T-cell (primary cell): Measurements from ENCODE around the gene SGSM1. TPM values are rescaled to one million over a fixed set of nuclear protein-coding genes. Genes with fewer than 3 reads are reported as not detected.

Source experiments
- ATAC-seq, 4 experiments: fragments of 200-7000 bp in 3 of 4; fragments of 150-1000 bp in 1 of 4; cut with Tn5 transposase; replicated peaks in 1 of 4; 1 replicate in 3 of 4; 2 replicates in 1 of 4; pipeline ENCODE4 v1.10.0; 2021; ENCODE audit warnings: moderate library complexity in 3 of 4, mild to moderate bottlenecking in 2 of 4, moderate number of reproducible peaks in 1 of 4
- CTCF ChIA-PET, 2 donors: fragments of 300-600 bp; sonication (Branson Sonifier 250); formaldehyde crosslinking; loops; one replicate each; lab custom pipeline; 2022; ENCODE audit warnings: antibody characterized with exemption in 2 of 2; lab: Charles Lee
- POLR2A ChIA-PET, 2 donors: fragments of 300-600 bp; sonication (Branson Sonifier 250); formaldehyde crosslinking; loops; one replicate each; lab custom pipeline; 2022; ENCODE audit warnings: antibody characterized with exemption in 2 of 2; lab: Charles Lee
- DNase-seq, 35 experiments: peaks; one replicate each; pipeline versions ENCODE4 v3.0.0 to v3.0.0-alpha.2; 2013 to 2023
- H3K27ac ChIP-seq: one replicate; pipeline ENCODE4 v1.5.1; 2013; ENCODE audit warnings: low read length
- H3K27me3 ChIP-seq, 2 experiments: replicated peaks in 1 of 2; 1 replicate in 1 of 2; 2 replicates in 1 of 2; pipeline versions ENCODE4 v1.6.1 to v1.7.0; 2013; ENCODE audit warnings: low read length in 1 of 2, mixed read lengths in 1 of 2; ENCODE audit not compliant: control insufficient read depth in 2 of 2, insufficient read depth in 2 of 2; ENCODE audit errors: extremely low read depth in 1 of 2
- H3K36me3 ChIP-seq, 2 donors: 1 replicate in 1 of 2; 2 replicates in 1 of 2; pipeline versions ENCODE4 v1.6.1 to v1.7.0; 2013; ENCODE audit warnings: low read length in 1 of 2; ENCODE audit not compliant: control insufficient read depth in 2 of 2, insufficient read depth in 1 of 2; ENCODE audit errors: extremely low read depth in 1 of 2
- H3K4me1 ChIP-seq, 2 experiments: 1 replicate in 1 of 2; 2 replicates in 1 of 2; pipeline versions ENCODE4 v1.6.1 to v1.7.0; 2013; ENCODE audit warnings: low read length in 2 of 2, mixed read lengths in 1 of 2; ENCODE audit not compliant: insufficient read depth in 2 of 2, control insufficient read depth in 1 of 2; ENCODE audit errors: extremely low read depth in 1 of 2
- H3K4me3 ChIP-seq, 2 donors: 1 replicate in 1 of 2; 2 replicates in 1 of 2; pipeline versions ENCODE4 v1.5.1 to v1.7.0; 2013; ENCODE audit warnings: mild to moderate bottlenecking in 2 of 2, low read length in 1 of 2, moderate library complexity in 1 of 2; ENCODE audit not compliant: control insufficient read depth in 1 of 2; ENCODE audit errors: extremely low read depth in 1 of 2
- H3K9me3 ChIP-seq: 2 replicates; pipeline ENCODE4 v1.7.0; 2013
- H3K27ac Mint-ChIP-seq, 2 donors: one replicate each; pipeline ENCODE4 v1.8.0; 2020 to 2021; ENCODE audit warnings: mild to moderate bottlenecking in 2 of 2, mixed read lengths in 2 of 2
- H3K27me3 Mint-ChIP-seq, 2 donors: one replicate each; pipeline ENCODE4 v1.8.0; 2021 to 2022; ENCODE audit warnings: mixed read lengths in 2 of 2
- H3K36me3 Mint-ChIP-seq: one replicate; pipeline ENCODE4 v1.8.0; 2021; ENCODE audit warnings: mixed read lengths
- H3K4me1 Mint-ChIP-seq, 3 donors: one replicate each; pipeline ENCODE4 v1.8.0; 2020 to 2022; ENCODE audit warnings: mixed read lengths in 3 of 3, mild to moderate bottlenecking in 1 of 3
- H3K4me3 Mint-ChIP-seq, 3 donors: one replicate each; pipeline ENCODE4 v1.8.0; 2020 to 2022; ENCODE audit warnings: mild to moderate bottlenecking in 3 of 3, mixed read lengths in 3 of 3, moderate library complexity in 3 of 3
- H3K9me3 Mint-ChIP-seq, 3 donors: one replicate each; pipeline ENCODE4 v1.8.0; 2020 to 2022; ENCODE audit warnings: mixed read lengths in 3 of 3
- WGBS: methylation state at CpG from one replicate; pipeline ENCODE4 v1.1.5; 2013; ENCODE audit warnings: missing lambda C conversion rate; ENCODE audit not compliant: insufficient coverage; 5-methylcytosine and 5-hydroxymethylcytosine counted together
- total RNA-seq, 35 experiments: library from RNA in 6 of 35; stranded (reverse) in 6 of 35; fragments of 120-200 nt in 1 of 35; gene quantifications; one replicate each; pipeline versions ENCODE4 v1.2.1 to v1.2.4 and lab custom pipeline; 2013 to 2026

SGSM1 gene
- total RNA-seq, 5 donors from 2014 or later (not counting 1 experiment from before 2014, with no cell fraction given): 0.82 to 2.1 (median 1.7) TPM

DNA sequence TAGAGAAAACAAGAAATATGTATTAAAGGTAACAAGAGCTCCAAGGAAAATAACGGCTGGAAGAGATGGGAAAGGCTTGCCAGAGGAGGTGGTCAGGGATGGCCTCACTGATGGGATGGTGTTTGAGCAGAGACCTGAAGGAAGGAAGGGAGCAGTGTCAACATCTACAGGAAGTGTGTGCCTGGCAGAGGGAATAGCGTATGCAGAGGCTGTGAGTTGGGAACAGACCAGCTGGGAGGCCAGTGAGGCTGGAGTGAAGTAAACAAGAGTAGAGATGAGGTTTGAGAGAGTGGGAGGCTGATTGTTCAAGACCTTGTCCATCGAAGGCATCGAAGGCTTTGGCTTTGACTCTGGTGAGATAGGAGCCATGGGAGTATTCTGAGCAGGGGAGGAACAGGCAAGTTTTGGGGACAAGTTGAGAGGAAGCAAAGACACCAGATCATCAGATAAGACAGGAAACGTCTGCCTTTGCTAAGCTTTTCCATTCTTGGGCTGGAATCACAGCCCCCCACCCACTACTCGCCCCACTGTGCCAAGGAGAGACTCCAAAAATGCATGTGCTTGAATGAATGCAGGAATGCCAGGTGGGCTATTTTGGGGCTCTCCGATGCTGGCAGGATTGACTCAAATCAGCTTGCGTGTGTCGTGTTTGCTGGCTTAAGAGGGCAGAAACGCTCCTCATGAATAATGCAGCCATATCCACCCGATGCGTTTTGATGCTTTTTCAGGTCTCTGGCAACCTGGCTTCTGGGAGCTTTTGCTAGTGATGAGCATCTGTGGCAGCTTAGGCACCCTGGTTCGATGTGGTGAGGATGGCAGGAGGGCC lies 7.2 kb downstream of the SGSM1 start:
- no peak for ATAC-seq
- CTCF ChIA-PET: no interaction called here

DNA sequence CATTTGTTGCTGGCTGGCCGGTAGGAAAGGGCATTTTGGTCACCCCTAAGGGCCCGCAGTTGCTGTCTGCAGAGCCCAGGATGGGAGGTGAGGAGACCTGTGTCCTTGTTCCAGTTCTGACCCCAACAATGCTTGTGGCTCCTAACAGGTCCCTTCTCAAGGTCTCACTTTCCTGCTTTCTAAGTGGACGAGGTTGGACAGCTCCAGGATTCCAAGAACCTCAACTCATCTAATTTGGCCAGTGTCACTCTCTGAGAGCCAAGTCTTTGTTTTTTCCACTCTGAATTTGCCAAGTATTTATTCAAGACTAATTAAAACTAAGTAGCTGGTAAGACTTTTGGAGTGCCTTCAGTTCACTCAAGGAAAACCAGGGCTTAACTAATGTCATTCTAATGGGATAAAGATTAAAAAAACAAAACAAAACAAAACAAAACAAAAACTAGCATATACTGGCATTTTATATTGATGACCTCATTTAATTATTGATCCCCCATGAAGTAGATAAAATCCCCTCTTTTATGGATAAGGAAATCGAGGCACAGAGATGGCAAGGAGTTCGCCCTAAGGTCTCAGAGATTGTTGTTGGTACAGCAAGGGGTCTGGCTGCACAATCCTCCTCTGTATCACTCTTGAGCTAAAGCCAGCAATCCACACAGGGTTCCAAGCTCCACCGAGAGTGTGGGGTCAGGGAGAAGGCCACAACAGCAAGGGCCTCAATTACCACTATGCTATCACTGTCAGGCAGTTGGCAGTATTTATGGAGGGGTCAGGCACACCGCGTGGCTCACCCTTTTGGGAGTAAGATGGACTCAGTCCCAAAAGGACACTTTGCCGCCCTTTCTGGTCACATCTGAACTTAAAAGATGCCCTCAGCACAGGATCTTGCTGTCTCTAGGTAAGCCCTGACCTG lies 8.1 kb downstream of the SGSM1 start:
- Mint-ChIP-seq H3K4me3 (no peak overlapping the region), H3K36me3 (peaks cover 19% of the 10 kb centered on the region), H3K27ac (no peak overlapping the region), H3K9me3 (peaks cover 0 to 19% (median 13%) of the 10 kb centered on the region in 3 donors), H3K4me1 (peaks cover 5 to 19% (median 12%) of the 10 kb centered on the region in 3 donors), H3K27me3 (no peaks in the 10 kb centered on the region)
- POLR2A ChIA-PET: no interaction called here
- Histone ChIP-seq H3K36me3 (no peaks in the 10 kb centered on the region), H3K4me1 (no peaks in the 10 kb centered on the region), H3K4me3 (no peak overlapping the region), H3K27me3 (peaks cover 0 to 3% of the 10 kb centered on the region in 2 experiments), H3K27ac (no peak overlapping the region), H3K9me3 (peaks cover 2% of the 10 kb centered on the region)
- ATAC-seq: no peak
- WGBS: 93% methylated on average over 5 of the region's 9 CpGs
- DNase-seq: no peak
- CTCF ChIA-PET: no interaction called here

More for the DNA sequence above, 7.2 kb downstream of the SGSM1 start:
- H3K27me3 Mint-ChIP-seq: no peaks in the 10 kb centered on the region
- 70% methylated on average over 10 of the region's 13 CpGs for WGBS
- H3K4me3 ChIP-seq: no peak overlapping the region
- peaks cover 0 to 3% of the 10 kb centered on the region in 2 experiments for H3K27me3 ChIP-seq
- no peak overlapping the region for H3K27ac ChIP-seq
- peaks cover 2% of the 10 kb centered on the region for H3K9me3 ChIP-seq
- no peak overlapping the region for H3K4me3 Mint-ChIP-seq
- no peak for DNase-seq
- POLR2A ChIA-PET: no interaction called here
- peaks cover 0 to 19% (median 13%) of the 10 kb centered on the region in 3 donors for H3K9me3 Mint-ChIP-seq
- H3K36me3 ChIP-seq: no peaks in the 10 kb centered on the region
- peaks cover 5 to 21% (median 17%) of the 10 kb centered on the region in 3 donors for H3K4me1 Mint-ChIP-seq
- H3K4me1 ChIP-seq: no peaks in the 10 kb centered on the region
- H3K27ac Mint-ChIP-seq: no peak overlapping the region
- H3K36me3 Mint-ChIP-seq: peaks cover 19% of the 10 kb centered on the region

GRCh38 chr22:24816806-24817205 lies 10.8 kb downstream of the SGSM1 start:
- no peak overlapping the region for H3K4me3 Mint-ChIP-seq
- DNase-seq (no peak), ATAC-seq (no peak)
- H3K4me3 ChIP-seq: no peak overlapping the region
- POLR2A ChIA-PET: interaction anchor here in 1 of 2 donors (0.7 kb wide), 1 partner anchor 27 kb away, joined by 3 read pairs; no protein-coding TSS in a partner anchor
- H3K36me3 ChIP-seq: no peaks in the 10 kb centered on the region
- peaks cover 0 to 3% of the 10 kb centered on the region in 2 experiments for H3K27me3 ChIP-seq
- peaks cover 0 to 8% (median 3%) of the 10 kb centered on the region in 3 donors for H3K4me1 Mint-ChIP-seq
- H3K36me3 Mint-ChIP-seq: peaks cover 22% of the 10 kb centered on the region
- CTCF ChIA-PET: interaction anchor here in 1 of 2 donors (0.5 kb wide), 1 partner anchor 47 kb away, joined by 3 read pairs; no protein-coding TSS in a partner anchor
- no peaks in the 10 kb centered on the region for H3K4me1 ChIP-seq
- H3K27ac ChIP-seq: no peak overlapping the region
- 91% methylated on average over 4 of the region's 4 CpGs for WGBS
- H3K9me3 Mint-ChIP-seq: peaks cover 0 to 19% (median 13%) of the 10 kb centered on the region in 3 donors
- H3K9me3 ChIP-seq: peaks cover 2% of the 10 kb centered on the region
- H3K27me3 Mint-ChIP-seq: no peaks in the 10 kb centered on the region
- no peak overlapping the region for H3K27ac Mint-ChIP-seq

GRCh38 chr22:24819487-24819886 lies 13.5 kb downstream of the SGSM1 start:
- no peak for DNase-seq
- peaks cover 0 to 6% of the 10 kb centered on the region in 2 experiments for H3K27me3 ChIP-seq
- Mint-ChIP-seq H3K27me3 (peaks cover 0 to 5% of the 10 kb centered on the region in 2 donors), H3K36me3 (peaks cover 18% of the 10 kb centered on the region), H3K27ac (no peak overlapping the region), H3K4me3 (no peak overlapping the region), H3K9me3 (peaks cover 0 to 15% (median 13%) of the 10 kb centered on the region in 3 donors), H3K4me1 (no peaks in the 10 kb centered on the region)
- 0% methylated on average over 1 of the region's 2 CpGs for WGBS
- H3K4me1 ChIP-seq: no peaks in the 10 kb centered on the region
- POLR2A ChIA-PET: no interaction called here
- CTCF ChIA-PET: no interaction called here
- H3K4me3 ChIP-seq: no peak overlapping the region
- H3K27ac ChIP-seq: no peak overlapping the region
- H3K36me3 ChIP-seq: no peaks in the 10 kb centered on the region
- peaks cover 2% of the 10 kb centered on the region for H3K9me3 ChIP-seq
- no peak for ATAC-seq

- Mint-ChIP-seq H3K9me3 (peaks cover 0 to 12% (median 10%) of the 10 kb centered on the region in 3 donors), H3K4me3 (no peak overlapping the region), H3K36me3 (peaks cover 16% of the 10 kb centered on the region), H3K27me3 (peaks cover 0 to 5% of the 10 kb centered on the region in 2 donors), H3K4me1 (no peaks in the 10 kb centered on the region), H3K27ac (no peak overlapping the region)
- ATAC-seq: no peak
- ChIA-PET POLR2A (no interaction called here), CTCF (no interaction called here)
- no peaks in the 10 kb centered on the region for H3K4me1 ChIP-seq
- no peak for DNase-seq
- peaks cover 2% of the 10 kb centered on the region for H3K9me3 ChIP-seq
- 44% methylated on average over 2 of the region's 10 CpGs for WGBS
- peaks cover 0 to 6% of the 10 kb centered on the region in 2 experiments for H3K27me3 ChIP-seq
- H3K36me3 ChIP-seq: no peaks in the 10 kb centered on the region
- H3K4me3 ChIP-seq: no peak overlapping the region
- no peak overlapping the region for H3K27ac ChIP-seq
Measured at GRCh38 chr22:24819911-24820461, 14.0 kb downstream of the SGSM1 start.

DNA sequence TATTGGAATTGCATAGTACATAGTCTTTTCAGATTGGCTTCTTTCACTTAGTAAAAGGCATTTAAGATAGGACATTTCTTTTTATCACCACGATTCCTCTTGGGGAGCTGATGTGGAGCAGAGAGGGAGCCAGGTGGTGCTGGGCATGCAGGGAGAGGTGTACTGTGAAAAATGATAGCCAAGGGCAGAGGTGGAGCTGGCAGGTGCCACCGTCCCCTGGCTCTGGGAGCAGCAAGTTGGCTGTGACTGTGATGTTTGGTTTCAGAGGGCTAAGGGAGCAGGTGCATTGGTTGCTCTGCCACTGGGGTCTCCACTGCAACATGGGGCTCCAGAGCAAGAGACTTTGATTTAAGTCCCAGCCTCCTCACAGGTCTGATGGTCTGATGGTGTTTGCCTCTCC lies 16.5 kb downstream of the SGSM1 start:
- H3K9me3 ChIP-seq: no peaks in the 10 kb centered on the region
- no peak overlapping the region for H3K27ac Mint-ChIP-seq
- ATAC-seq: no peak

More for the DNA sequence above, 16.5 kb downstream of the SGSM1 start:
- Histone ChIP-seq H3K4me1 (no peaks in the 10 kb centered on the region), H3K36me3 (no peaks in the 10 kb centered on the region), H3K27me3 (peaks cover 0 to 4% of the 10 kb centered on the region in 2 experiments), H3K4me3 (no peak overlapping the region), H3K27ac (no peak overlapping the region)
- H3K4me1 Mint-ChIP-seq: no peaks in the 10 kb centered on the region
- ChIA-PET CTCF (interaction anchor here in 1 of 2 donors (0.6 kb wide), 1 partner anchor 70 kb away, joined by 5 read pairs; no protein-coding TSS in a partner anchor), POLR2A (interaction anchor here in 1 of 2 donors (0.6 kb wide), 1 partner anchor 16 kb away, joined by 4 read pairs; the partner anchor contains the start of gene SGSM1)
- WGBS: 75% methylated on average over 2 of the region's 2 CpGs
- H3K27me3 Mint-ChIP-seq: peaks cover 0 to 8% of the 10 kb centered on the region in 2 donors
- no peak overlapping the region for H3K4me3 Mint-ChIP-seq
- no peak for DNase-seq
- H3K36me3 Mint-ChIP-seq: peaks cover 5% of the 10 kb centered on the region
- H3K9me3 Mint-ChIP-seq: no peaks in the 10 kb centered on the region
